ENCODE measurements around the gene SEMA4F.

The SEMA4F gene

DNA sequence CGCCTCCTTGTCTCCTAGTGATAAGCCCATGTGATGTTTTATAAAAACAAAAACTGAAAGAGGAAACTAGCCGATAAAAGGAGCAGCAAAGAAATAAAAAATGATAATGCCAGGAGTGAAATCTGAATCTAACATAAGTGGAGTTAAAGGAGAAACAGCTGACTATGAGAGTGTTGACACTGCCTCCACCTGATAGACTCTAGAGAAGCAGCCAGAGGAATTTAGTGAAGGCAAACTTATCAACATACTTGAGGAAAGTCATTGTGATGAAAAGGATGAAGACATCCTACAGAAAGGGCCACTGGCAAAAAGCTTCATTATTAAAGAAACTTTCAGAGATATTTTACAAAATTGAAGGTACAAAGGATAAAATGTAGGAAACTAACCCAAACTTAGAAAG, 7.8 kb upstream of the SEMA4F start:
- DNase-seq (ENCODE audit: low read depth): no peak
- H3K4me3 ChIP-seq (ENCODE audit: low read depth, low read length): no peak overlapping the region
- TF ChIP-seq CTCF (IDR thresholded peaks at IDR 0.05; ENCODE audit: insufficient read depth, low read depth, low read length, missing control alignments): no peak

- TF ChIP-seq CTCF (IDR thresholded peaks at IDR 0.05; ENCODE audit: insufficient read depth, low read depth, low read length, missing control alignments): no peak
- no peak for DNase-seq (ENCODE audit: low read depth)
- H3K4me3 ChIP-seq (ENCODE audit: low read depth, low read length): no peak overlapping the region
Measured at GRCh38 chr2:74646834-74647482, 7.1 kb upstream of the SEMA4F start.

DNA sequence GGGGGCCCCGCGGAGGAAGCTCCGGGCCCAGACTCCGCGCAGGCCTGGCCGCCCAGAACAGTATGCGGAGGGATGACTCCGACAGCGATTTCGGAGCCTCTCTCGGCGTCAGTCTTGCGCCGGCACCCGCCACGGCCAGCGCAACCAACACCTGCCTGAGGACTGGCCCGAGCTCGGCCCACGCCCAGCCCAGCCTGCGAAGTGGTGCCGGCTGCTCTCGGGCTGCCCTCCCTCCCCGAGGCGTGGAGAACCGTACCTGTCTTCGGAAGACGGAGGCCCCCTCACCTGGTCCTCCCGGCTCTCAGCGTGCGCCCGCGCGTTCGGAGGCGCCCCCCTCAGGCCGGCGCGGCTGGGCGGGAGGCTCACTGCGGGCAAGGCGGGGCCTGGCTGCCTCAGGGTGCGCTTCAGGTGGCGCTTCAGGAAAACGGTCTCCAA, 6.0 kb upstream of the SEMA4F start, which contains the start of gene M1AP:
M1AP (minus strand) TSS at position 322 of the 435 bp plus-strand sequence. CDS start 8,055 bp downstream, outside the sequence.
- peak within 1 kb of the TSS; percentile 23; the same call in 1 of the 2 replicates for H3K4me3 ChIP-seq (ENCODE audit: low read depth, low read length)
- TF ChIP-seq CTCF (IDR thresholded peaks at IDR 0.05; ENCODE audit: insufficient read depth, low read depth, low read length, missing control alignments): peak; percentile 22
- DNase-seq (ENCODE audit: low read depth): no peak

- peak overlapping the region; percentile 76 for H3K4me3 ChIP-seq (ENCODE audit: low read depth, low read length)
- no peak for TF ChIP-seq CTCF (IDR thresholded peaks at IDR 0.05; ENCODE audit: insufficient read depth, low read depth, low read length, missing control alignments)
- no peak for DNase-seq (ENCODE audit: low read depth)
Measured at GRCh38 chr2:74653589-74653984, 460 bp upstream of the SEMA4F start.

- no peak for DNase-seq (ENCODE audit: low read depth)
- H3K4me3 ChIP-seq (ENCODE audit: low read depth, low read length): no peak overlapping the region
- TF ChIP-seq CTCF (IDR thresholded peaks at IDR 0.05; ENCODE audit: insufficient read depth, low read depth, low read length, missing control alignments): no peak
Measured at GRCh38 chr2:74655579-74655978, 1.5 kb downstream of the SEMA4F start.

DNA sequence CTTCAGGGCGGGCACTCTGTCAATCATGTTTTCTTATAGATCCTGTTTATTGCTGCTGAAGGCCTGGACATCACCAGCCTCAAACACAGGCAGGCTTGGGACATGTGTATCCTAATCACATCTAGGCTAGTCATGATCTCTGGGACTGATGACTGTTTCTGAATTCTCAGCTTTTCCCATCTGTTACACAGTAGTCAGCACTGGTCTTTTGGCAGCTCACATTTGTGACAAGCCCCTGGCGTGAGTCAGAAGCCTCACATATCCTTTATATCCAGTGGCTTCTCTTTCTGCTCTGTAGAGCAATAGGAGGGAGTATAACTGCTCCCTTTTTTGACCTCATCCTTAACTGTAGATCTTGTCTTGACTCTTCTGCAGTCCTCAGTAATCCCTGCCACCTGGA, 4.5 kb downstream of the SEMA4F start:
- TF ChIP-seq CTCF (IDR thresholded peaks at IDR 0.05; ENCODE audit: insufficient read depth, low read depth, low read length, missing control alignments): no peak

DNA sequence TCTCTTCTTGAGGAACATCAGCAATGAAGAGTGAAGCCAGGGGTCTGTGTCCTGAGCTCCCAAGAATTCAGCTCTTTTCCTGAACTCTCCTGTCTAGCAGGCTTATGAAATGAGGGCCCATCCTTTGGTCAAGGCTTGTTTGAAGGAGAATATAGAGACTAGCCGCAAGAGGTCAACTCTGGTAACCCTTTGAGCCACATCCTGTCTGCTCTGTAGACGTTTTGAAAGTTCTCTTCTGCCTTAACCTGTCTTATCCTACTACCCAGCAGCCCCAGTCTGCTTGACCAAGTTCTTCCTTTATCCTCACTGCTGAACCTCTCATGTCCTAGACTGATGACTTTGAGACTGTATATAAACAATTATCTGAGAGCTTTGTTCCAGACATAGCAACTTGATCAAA, 5.4 kb downstream of the SEMA4F start:
- no peak for TF ChIP-seq CTCF (IDR thresholded peaks at IDR 0.05; ENCODE audit: insufficient read depth, low read depth, low read length, missing control alignments)
- no peak overlapping the region for H3K4me3 ChIP-seq (ENCODE audit: low read depth, low read length)
- DNase-seq (ENCODE audit: low read depth): peak; percentile 29

More for the DNA sequence above, 4.5 kb downstream of the SEMA4F start:
- DNase-seq (ENCODE audit: low read depth): no peak
- H3K4me3 ChIP-seq (ENCODE audit: low read depth, low read length): no peak overlapping the region

Data from GM12865 (cell line).